ENCODE measurements around the gene ASTE1.

DNA sequence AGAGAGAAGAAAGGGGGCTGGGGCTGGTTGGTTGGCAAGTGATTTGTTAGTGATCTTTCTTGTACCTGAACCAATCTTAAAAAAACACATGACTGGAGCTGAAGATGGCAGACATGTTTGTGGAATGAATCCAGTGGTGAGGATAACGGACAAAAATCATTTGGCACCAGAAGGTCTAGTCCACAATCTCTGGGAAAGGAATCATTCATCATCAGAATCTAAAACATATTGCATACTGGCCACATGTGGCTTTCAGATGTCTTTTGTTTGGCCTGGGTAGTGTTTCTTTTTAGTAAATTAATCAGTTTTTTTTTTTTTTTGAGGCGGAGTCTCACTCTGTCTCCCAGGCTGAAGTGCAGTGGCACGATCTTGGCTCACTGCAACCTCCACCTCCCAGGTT, 5.0 kb upstream of the ASTE1 start:
- TF ChIP-seq, protein P1, sequence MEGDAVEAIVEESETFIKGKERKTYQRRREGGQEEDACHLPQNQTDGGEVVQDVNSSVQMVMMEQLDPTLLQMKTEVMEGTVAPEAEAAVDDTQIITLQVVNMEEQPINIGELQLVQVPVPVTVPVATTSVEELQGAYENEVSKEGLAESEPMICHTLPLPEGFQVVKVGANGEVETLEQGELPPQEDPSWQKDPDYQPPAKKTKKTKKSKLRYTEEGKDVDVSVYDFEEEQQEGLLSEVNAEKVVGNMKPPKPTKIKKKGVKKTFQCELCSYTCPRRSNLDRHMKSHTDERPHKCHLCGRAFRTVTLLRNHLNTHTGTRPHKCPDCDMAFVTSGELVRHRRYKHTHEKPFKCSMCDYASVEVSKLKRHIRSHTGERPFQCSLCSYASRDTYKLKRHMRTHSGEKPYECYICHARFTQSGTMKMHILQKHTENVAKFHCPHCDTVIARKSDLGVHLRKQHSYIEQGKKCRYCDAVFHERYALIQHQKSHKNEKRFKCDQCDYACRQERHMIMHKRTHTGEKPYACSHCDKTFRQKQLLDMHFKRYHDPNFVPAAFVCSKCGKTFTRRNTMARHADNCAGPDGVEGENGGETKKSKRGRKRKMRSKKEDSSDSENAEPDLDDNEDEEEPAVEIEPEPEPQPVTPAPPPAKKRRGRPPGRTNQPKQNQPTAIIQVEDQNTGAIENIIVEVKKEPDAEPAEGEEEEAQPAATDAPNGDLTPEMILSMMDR (IDR thresholded peaks at IDR 0.05): no peak
- TF ChIP-seq POLR2A (IDR thresholded peaks at IDR 0.05) (no peak), POLR2AphosphoS5 (IDR thresholded peaks at IDR 0.05; ENCODE audit: insufficient read depth in 1 of 2, low read depth in 1 of 2) (no peak)

Data from vagina (tissue), 2 donors.